Skeletal muscle satellite cell (primary cell): ENCODE measurements around the gene CCDC177.

Experiments used
- H3K27me3 ChIP-seq: 2 replicates; pipeline ENCODE4 v1.7.0; 2013; ENCODE audit warnings: low read length; ENCODE audit not compliant: control insufficient read depth, insufficient read depth
- H3K36me3 ChIP-seq: 2 replicates; pipeline ENCODE4 v1.7.0; 2013; ENCODE audit warnings: mild to moderate bottlenecking, control low read depth, low read length; ENCODE audit not compliant: insufficient read depth
- H3K4me1 ChIP-seq: 2 replicates; pipeline ENCODE4 v1.7.0; 2013; ENCODE audit warnings: low read length; ENCODE audit not compliant: control insufficient read depth, insufficient read depth
- H3K4me2 ChIP-seq: 2 replicates; pipeline ENCODE4 v1.7.0; 2013; ENCODE audit warnings: mild to moderate bottlenecking, low read length
- H3K4me3 ChIP-seq: 2 replicates; pipeline ENCODE4 v1.7.0; 2013; ENCODE audit warnings: low read length
- H3K9ac ChIP-seq: 2 replicates; pipeline ENCODE4 v1.7.0; 2013; ENCODE audit warnings: mild to moderate bottlenecking, low read depth, low read length, moderate library complexity
- H3K9me3 ChIP-seq: replicated peaks from 2 replicates; pipeline ENCODE4 v1.7.0; 2013; ENCODE audit warnings: mild to moderate bottlenecking, control low read depth, low read length

Gene CCDC177

DNA sequence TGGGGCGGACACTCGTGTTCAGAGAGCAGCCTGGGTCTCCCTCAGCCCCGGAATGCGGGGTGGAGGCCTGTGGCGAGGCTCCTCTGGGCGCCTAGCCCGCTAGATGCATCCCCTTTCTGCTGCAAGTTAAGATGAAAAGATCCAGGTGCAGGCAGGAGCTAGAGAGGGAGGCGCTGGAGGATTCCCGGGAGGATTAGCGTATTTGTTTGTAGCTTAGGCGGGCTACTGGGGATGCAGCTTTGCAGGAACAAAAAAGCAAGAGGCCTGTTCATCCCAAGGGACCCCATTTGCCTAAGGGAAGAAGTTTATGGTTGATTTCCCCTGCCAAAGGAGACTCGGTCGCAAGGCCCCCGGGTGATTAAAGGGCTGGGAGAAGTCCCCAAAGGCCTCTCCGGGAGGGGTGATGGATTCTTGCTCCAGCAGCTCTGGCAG is 824 bp downstream of the CCDC177 start:
- H3K9me3 ChIP-seq, result no peaks in the 10 kb centered on the region
- H3K4me2 ChIP-seq, result no peak overlapping the region
- no peak overlapping the region for H3K9ac ChIP-seq
- no peaks in the 10 kb centered on the region for H3K36me3 ChIP-seq
- H3K4me1 ChIP-seq, result peaks cover 17% of the 10 kb centered on the region
- H3K27me3 ChIP-seq, result peaks cover 77% of the 10 kb centered on the region
- no peak overlapping the region for H3K4me3 ChIP-seq

DNA sequence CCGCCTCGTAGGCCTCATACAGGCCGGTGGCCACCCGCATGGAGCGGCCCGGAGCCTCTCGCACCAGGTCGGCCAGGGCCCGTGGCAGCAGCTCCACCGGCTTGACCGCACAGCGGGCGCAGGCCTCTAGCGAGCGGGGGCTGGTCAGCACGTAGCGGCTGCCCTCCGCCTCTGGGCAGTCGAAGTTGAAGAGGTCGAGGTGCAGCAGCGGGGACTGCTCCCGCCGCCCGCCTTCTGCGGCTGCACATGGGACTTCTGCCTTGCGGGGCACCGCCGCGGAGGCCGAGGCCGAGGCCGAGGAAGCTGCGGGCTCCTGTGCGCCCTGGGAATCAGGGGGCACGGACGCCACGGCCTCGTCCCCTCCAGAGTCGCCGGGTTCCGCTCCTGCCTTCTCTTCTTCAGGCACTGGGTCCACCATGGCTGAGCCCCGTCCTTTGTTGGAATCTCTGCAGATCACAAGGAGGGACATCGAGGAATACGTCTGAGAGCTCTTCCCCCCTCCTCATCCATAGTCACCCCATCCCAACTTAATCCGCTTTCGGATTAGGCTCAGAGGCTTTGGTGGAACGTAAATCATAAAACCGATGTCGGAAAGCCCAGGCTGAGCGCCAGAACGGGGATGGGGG is 1.4 kb downstream of the CCDC177 start:
- no peak overlapping the region for H3K9ac ChIP-seq
- no peak overlapping the region for H3K4me3 ChIP-seq
- peaks cover 17% of the 10 kb centered on the region for H3K4me1 ChIP-seq
- H3K36me3 ChIP-seq, result no peaks in the 10 kb centered on the region
- peaks cover 80% of the 10 kb centered on the region for H3K27me3 ChIP-seq
- no peaks in the 10 kb centered on the region for H3K9me3 ChIP-seq
- H3K4me2 ChIP-seq, result peak overlapping the region; percentile 85

DNA sequence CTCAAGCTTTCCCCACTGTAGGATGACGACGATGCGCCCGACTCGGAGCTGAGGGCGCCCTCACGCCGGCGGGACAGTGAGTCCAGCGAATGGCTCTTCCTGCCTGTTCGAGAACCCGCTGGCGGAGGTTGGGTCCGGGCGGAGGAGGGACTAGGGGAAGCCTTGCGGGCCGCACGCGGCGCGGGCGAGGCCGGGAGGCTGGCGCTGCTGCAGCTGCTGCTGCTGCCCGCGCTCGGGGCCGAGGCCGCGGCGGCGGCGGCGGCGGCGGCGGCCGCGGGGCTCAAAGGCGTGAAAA is 1.9 kb downstream of the CCDC177 start:
- Histone ChIP-seq H3K4me3 (peak overlapping the region; percentile 63), H3K9me3 (no peaks in the 10 kb centered on the region), H3K9ac (no peak overlapping the region), H3K4me1 (peaks cover 17% of the 10 kb centered on the region), H3K27me3 (peaks cover 85% of the 10 kb centered on the region), H3K4me2 (peak overlapping the region; percentile 85), H3K36me3 (no peaks in the 10 kb centered on the region)

DNA sequence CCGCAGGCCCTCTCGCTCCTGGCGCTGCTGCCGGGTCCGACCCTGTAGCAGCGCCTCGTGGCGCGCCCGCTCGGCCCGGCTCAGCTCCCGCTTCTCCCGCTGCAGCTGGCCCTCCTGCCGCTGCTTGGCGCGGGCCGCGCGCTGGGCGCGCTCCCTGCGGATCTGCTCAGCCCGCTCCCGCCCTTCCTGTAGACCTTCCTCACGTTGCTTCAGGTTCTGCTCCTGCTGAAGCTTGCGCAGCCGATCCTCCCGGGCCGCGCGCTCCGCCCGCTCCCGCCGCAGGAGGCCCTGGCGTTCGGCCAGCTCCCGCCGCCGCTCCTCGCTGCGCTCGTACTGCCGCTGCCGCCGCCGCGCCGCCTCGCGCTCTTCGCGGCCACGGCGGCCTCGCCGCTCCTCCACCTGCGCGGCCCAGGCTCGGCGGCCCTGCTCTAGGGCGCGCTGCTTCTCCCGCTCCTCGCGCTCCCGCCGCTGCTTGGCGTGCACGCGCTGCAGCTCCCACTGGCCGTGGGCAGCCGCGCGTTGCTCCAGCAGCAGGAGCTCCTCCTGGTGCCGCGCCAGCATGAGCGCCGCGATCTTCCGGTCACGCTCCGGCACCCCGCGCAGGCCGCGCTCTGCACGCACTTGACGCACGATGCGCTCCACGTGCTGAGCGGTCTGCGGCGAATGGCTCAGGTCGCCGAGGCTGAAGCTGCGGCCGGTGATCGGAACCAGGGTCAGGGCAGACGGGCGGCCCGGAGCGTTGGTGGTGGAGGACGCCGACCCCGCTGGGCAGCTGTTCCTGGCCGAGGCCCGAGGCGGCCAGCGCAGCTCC is 2.4 kb downstream of the CCDC177 start:
- H3K36me3 ChIP-seq, result no peaks in the 10 kb centered on the region
- H3K9me3 ChIP-seq, result no peaks in the 10 kb centered on the region
- H3K4me3 ChIP-seq, result peak overlapping the region; percentile 63
- H3K4me2 ChIP-seq, result peak overlapping the region; percentile 85
- peaks cover 17% of the 10 kb centered on the region for H3K4me1 ChIP-seq
- H3K9ac ChIP-seq, result no peak overlapping the region
- H3K27me3 ChIP-seq, result peaks cover 89% of the 10 kb centered on the region

DNA sequence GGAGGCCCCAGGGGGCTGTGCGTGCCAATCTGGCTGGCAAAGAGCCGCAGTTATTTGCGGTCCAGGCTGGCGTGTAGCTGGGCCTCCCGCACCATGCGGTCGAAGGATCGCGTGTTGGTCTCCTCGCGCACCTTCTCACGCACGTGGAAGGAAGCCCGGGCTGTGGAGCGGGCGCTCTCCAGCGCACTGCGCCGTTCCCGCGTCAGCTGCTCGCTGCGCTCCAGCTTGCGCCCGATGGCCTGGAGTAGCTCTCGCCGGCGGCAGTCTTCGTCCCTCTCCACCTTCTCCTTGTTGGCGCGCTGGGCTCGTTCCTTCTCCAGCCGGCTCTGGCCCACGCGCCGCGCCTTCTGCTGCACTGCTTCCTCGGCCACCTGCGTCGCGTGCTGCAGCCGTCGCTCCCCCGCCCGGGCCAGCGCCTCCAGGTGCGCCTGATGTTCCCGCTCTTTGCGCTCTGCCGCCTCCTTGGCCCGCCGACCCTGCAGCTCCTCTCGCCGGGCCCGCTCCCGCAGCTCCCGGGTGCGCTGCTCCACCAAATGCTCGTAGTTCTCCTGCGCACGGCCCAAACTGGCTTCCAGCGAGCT is 3.1 kb downstream of the CCDC177 start:
- Histone ChIP-seq H3K9ac (no peak overlapping the region), H3K4me1 (peaks cover 17% of the 10 kb centered on the region), H3K36me3 (no peaks in the 10 kb centered on the region), H3K27me3 (peaks cover 89% of the 10 kb centered on the region), H3K4me3 (peak overlapping the region; percentile 63), H3K4me2 (peak overlapping the region; percentile 85), H3K9me3 (no peaks in the 10 kb centered on the region)

DNA sequence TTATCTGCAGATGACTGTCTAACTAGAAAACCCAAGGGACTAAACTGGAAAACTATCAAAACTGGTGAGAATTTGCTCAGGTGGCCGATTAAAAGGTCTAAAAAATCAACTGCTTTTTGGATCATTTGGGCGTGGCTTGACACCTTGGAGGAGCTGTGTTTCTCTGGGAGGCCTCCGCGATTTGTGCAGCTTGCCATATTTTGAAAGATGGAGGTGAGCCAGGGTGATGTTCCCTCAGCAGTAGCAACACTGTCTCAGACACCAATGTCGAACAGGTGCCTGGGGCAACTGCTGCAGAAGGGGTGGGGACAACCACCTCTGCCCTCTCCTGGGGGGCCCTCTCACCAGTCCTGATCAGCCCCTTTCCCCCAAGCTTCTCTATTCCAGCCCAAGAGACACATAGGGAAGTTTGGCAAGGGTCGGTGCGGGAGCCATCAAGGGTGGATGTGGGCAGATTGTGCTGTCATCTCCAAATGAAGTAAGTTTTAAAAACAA is 3.8 kb downstream of the CCDC177 start:
- Histone ChIP-seq H3K27me3 (peaks cover 90% of the 10 kb centered on the region), H3K4me3 (no peak overlapping the region), H3K9ac (no peak overlapping the region), H3K4me1 (peaks cover 17% of the 10 kb centered on the region), H3K4me2 (no peak overlapping the region), H3K36me3 (no peaks in the 10 kb centered on the region), H3K9me3 (no peaks in the 10 kb centered on the region)

DNA sequence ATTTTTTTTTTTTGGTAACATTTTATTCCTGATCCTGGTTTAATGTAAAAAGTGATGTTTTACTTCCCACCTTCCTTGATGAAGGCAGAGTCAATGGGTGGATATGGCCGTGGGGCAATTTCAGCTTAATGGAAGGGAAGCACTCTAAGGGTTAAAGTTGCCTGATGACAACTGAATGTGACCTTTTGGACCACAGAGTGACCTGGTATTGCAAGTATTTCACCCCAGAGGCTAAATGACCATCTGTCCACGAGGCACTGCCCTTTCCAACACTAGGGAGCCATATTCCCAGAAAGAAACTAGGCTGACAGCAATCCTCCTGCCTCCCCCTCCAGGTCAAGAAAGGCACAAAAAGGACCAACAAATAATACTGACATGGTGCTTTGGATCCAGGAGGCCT is 4.8 kb downstream of the CCDC177 start:
- H3K4me2 ChIP-seq, result no peak overlapping the region
- H3K4me1 ChIP-seq, result peaks cover 17% of the 10 kb centered on the region
- H3K4me3 ChIP-seq, result no peak overlapping the region
- H3K9ac ChIP-seq, result no peak overlapping the region
- H3K9me3 ChIP-seq, result no peaks in the 10 kb centered on the region
- no peaks in the 10 kb centered on the region for H3K36me3 ChIP-seq
- H3K27me3 ChIP-seq, result peaks cover 95% of the 10 kb centered on the region

DNA sequence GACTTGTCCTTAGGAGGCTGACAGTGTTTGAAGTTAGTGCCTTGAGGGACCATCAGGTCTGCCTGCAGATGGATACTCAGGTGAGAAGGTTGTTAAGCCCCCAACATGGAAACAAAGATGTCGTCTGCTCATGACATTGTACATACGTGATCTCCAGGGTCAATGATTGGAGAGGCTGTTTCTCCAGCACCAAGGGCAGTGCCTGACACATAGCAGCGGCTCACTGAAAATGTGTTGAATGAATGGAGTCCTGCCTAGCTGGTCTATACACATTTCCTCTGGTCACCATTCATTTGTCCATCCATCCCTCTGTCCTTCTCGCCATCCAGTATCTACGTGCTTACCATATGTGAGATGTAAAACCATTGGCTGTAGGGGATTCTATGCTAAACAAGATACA is 7.1 kb downstream of the CCDC177 start:
- Histone ChIP-seq H3K36me3 (no peaks in the 10 kb centered on the region), H3K9me3 (no peaks in the 10 kb centered on the region), H3K27me3 (peaks cover 97% of the 10 kb centered on the region), H3K9ac (no peak overlapping the region), H3K4me1 (peaks cover 10% of the 10 kb centered on the region), H3K4me2 (no peak overlapping the region), H3K4me3 (no peak overlapping the region)

DNA sequence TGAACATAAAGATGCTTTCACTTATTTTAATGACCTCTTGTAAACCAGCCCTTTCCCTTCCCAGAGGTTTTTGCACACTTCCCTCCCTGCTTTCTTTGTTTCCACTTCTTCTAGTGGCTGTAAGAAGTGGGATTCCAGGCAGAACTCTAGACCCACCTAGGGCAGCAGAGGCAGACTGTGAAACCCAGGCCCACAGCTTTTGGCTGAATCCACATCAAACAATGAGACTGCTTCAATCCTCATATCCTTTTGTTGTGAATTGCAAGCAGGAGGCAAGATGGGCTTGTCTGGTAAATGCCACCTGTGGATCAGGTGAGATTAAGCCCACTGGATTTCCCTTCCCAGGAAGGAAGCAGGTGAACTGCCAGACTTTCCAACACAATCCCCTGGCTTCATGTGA is 12.8 kb downstream of the CCDC177 start:
- H3K36me3 ChIP-seq, result no peaks in the 10 kb centered on the region
- H3K4me2 ChIP-seq, result no peak overlapping the region
- H3K27me3 ChIP-seq, result peaks cover 86% of the 10 kb centered on the region
- H3K4me1 ChIP-seq, result no peaks in the 10 kb centered on the region
- no peak overlapping the region for H3K4me3 ChIP-seq
- H3K9me3 ChIP-seq, result no peaks in the 10 kb centered on the region
- no peak overlapping the region for H3K9ac ChIP-seq

DNA sequence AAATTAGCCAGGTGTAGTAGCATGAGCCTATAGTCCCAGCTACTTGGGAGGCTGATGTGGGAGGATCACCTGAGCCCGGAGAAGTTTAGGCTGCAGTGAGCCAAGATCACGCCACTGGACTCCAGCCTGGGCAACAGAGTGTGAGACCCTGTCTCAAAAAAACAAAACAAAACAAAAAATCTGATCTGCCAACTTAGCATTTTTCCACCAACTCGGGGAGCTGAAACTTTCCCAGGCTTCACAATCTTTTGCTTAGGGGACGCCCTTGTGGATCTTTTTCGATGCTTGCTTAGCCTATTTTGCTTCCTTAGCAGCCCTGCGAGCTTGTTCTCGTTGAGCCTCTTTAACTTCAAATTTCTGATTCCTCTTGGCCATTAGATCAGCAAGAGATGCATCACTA is 13.8 kb downstream of the CCDC177 start:
- H3K27me3 ChIP-seq, result peaks cover 84% of the 10 kb centered on the region

DNA sequence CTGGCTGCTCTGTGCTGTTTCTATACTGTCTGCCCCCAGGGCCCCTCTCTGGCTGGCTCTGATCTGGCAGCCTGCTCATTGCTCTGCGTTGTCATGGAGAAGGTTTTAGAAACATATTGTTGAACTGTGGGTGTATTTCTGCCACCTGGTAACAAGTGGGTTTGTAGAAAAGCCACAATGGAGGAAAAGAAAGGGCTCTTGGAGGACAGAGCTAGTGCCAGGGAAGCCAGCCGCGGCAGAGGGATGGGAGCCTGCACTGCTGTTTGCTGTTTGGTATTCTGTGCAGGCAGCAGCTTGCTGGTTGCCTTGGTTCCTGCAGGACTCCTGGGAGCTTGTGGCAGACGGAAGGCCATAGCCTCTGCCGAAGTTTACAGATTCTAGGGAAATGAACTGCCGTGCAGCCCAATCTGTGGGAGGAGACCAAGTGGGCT is 15.1 kb downstream of the CCDC177 start:
- no peaks in the 10 kb centered on the region for H3K36me3 ChIP-seq
- no peak overlapping the region for H3K9ac ChIP-seq
- H3K9me3 ChIP-seq, result no peaks in the 10 kb centered on the region
- H3K27me3 ChIP-seq, result peaks cover 78% of the 10 kb centered on the region
- no peak overlapping the region for H3K4me3 ChIP-seq
- H3K4me2 ChIP-seq, result no peak overlapping the region
- no peaks in the 10 kb centered on the region for H3K4me1 ChIP-seq

More for the DNA sequence above, 13.8 kb downstream of the CCDC177 start:
- Histone ChIP-seq H3K4me1 (no peaks in the 10 kb centered on the region), H3K9me3 (no peaks in the 10 kb centered on the region), H3K9ac (no peak overlapping the region), H3K36me3 (no peaks in the 10 kb centered on the region), H3K4me3 (no peak overlapping the region), H3K4me2 (no peak overlapping the region)
